IPS DF 6.9 (cell line): ENCODE measurements around the gene SACM1L.

ENCODE experiments used
- DNase-seq: peaks from one replicate; pipeline ENCODE4 v3.0.0-alpha.2; 2013; ENCODE audit warnings: low read depth, low spot score
- H3K27ac ChIP-seq: one replicate; pipeline ENCODE4 v1.5.1; 2013; ENCODE audit warnings: low read length, control low read depth
- H3K27me3 ChIP-seq: 2 replicates; pipeline ENCODE4 v1.6.1; 2013; ENCODE audit warnings: mild to moderate bottlenecking, low read length; ENCODE audit not compliant: control insufficient read depth, insufficient read depth
- H3K36me3 ChIP-seq: 2 replicates; pipeline ENCODE4 v1.6.1; 2013; ENCODE audit warnings: low read length; ENCODE audit not compliant: control insufficient read depth, insufficient read depth
- H3K4me1 ChIP-seq: 2 replicates; pipeline ENCODE4 v1.6.1; 2013; ENCODE audit warnings: low read length; ENCODE audit not compliant: control insufficient read depth, insufficient read depth
- H3K4me3 ChIP-seq: 2 replicates; pipeline ENCODE4 v1.5.1; 2013; ENCODE audit warnings: mild to moderate bottlenecking, low read length
- H3K9me3 ChIP-seq: 2 replicates; pipeline ENCODE4 v1.6.1; 2013; ENCODE audit warnings: low read length, inconsistent platforms; ENCODE audit not compliant: control insufficient read depth, insufficient read depth
- WGBS: extraction: QIAGEN DNeasy Blood & Tissue Kit; methylation state at CpG from one replicate; pipeline ENCODE4 v1.1.7; 2013; ENCODE audit warnings: mixed read lengths, missing lambda C conversion rate; ENCODE audit not compliant: insufficient read length, insufficient coverage; 5-methylcytosine and 5-hydroxymethylcytosine counted together

Gene SACM1L

DNA sequence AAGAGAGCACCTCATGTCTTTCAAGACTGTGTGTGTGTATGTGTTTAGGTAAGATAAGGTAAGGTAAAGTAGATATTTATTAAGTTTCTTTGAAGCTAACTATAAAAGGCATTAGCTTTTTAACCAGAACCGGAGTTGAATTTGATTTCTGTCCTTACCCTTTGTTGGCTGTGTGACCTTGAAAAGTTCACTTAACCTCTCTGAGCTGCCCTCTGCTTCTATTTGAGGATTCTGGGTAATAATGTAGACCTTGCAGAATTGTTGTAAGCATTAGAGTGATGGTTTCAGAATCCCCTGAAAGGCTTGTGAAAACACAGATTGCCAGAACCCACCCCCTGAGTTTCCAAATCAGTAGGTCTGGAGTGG is 21.6 kb upstream of the SACM1L start:
- H3K27ac ChIP-seq, result no peak overlapping the region
- peaks cover 5% of the 10 kb centered on the region for H3K36me3 ChIP-seq
- no peaks in the 10 kb centered on the region for H3K27me3 ChIP-seq
- H3K4me1 ChIP-seq, result 0 out of 2 replicates have a peak, but pooled peaks cover under 1% of the 10 kb centered on the region
- DNase-seq, result no peak
- no CpG with 5 or more reads among the region's 1 CpG for WGBS
- H3K4me3 ChIP-seq, result no peak overlapping the region
- no peaks in the 10 kb centered on the region for H3K9me3 ChIP-seq

DNA sequence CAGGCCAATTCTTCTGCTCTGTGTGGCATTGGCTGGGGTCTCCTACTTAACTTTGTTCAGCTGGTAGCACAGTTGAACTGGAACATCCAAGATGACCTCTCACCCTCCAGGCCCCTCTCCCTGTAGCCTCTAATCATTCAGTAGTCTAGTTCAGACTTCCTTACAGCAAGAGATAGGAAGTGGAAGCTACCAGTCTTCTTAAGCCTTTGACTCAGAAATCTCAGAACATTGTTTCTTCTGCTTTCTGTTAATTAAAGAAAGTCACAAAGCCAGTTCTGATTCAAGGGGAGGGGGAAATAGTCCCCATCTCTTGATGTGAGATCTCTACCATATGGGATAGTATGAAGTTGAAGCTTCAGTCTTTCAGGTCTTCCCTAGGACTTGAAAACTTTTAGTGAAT is 18.8 kb upstream of the SACM1L start:
- Histone ChIP-seq H3K9me3 (no peaks in the 10 kb centered on the region), H3K4me1 (peaks cover 2% of the 10 kb centered on the region; the same call in 1 of the 2 replicates), H3K36me3 (peaks cover 8% of the 10 kb centered on the region), H3K4me3 (no peak overlapping the region), H3K27me3 (no peaks in the 10 kb centered on the region), H3K27ac (no peak overlapping the region)
- DNase-seq, result no peak

DNA sequence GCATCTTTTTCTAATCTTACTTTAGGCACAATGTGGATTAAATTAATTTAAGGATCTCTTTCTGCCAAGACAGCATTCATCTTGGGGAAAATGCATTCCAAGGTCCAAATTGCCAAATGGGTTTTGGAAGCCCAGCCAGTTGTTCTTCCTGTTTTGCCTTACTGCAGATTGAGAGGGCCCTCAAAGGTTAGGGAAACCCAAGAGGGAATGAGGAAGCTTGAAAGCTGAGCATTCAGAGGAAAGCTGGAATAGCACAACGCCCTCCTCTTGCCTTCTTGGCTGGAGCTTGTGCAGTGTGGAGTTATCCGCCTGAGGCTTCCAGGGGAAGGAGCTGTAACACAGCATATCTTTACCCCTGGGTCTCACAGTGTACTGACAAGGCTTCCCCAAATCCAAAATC is 18.2 kb upstream of the SACM1L start:
- H3K36me3 ChIP-seq, result peaks cover 5% of the 10 kb centered on the region

DNA sequence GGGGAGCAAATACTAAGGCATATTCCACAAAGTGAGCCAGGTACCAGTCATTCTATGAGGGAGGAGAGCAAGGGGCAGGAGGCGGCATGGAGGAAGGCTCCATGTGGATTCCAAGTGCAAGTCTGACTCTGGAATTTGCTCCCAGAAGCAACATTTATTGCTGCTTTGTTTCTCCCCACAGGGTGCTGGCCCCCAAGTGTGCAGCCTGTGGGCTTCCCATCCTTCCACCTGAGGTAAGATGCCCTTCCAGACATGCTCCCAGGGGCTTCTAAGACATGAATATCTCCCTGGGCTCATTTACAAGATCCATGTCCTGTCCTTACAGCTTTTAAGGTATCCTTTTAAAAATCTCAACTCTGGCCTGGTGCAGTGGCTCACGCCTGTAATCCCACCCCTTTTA is 15.9 kb upstream of the SACM1L start:
- no peaks in the 10 kb centered on the region for H3K27me3 ChIP-seq
- peaks cover 7% of the 10 kb centered on the region; the same call in 1 of the 2 replicates for H3K4me1 ChIP-seq
- H3K27ac ChIP-seq, result no peak overlapping the region
- WGBS, result no CpG with 5 or more reads among the region's 2 CpGs
- no peaks in the 10 kb centered on the region for H3K9me3 ChIP-seq
- H3K36me3 ChIP-seq, result peaks cover 8% of the 10 kb centered on the region
- no peak overlapping the region for H3K4me3 ChIP-seq
- DNase-seq, result no peak

More for the DNA sequence above, 18.2 kb upstream of the SACM1L start:
- Histone ChIP-seq H3K9me3 (no peaks in the 10 kb centered on the region), H3K27me3 (no peaks in the 10 kb centered on the region), H3K27ac (no peak overlapping the region), H3K4me1 (peaks cover 2% of the 10 kb centered on the region; the same call in 1 of the 2 replicates), H3K4me3 (no peak overlapping the region)
- WGBS, result no CpG with 5 or more reads among the region's 2 CpGs
- DNase-seq, result no peak

DNA sequence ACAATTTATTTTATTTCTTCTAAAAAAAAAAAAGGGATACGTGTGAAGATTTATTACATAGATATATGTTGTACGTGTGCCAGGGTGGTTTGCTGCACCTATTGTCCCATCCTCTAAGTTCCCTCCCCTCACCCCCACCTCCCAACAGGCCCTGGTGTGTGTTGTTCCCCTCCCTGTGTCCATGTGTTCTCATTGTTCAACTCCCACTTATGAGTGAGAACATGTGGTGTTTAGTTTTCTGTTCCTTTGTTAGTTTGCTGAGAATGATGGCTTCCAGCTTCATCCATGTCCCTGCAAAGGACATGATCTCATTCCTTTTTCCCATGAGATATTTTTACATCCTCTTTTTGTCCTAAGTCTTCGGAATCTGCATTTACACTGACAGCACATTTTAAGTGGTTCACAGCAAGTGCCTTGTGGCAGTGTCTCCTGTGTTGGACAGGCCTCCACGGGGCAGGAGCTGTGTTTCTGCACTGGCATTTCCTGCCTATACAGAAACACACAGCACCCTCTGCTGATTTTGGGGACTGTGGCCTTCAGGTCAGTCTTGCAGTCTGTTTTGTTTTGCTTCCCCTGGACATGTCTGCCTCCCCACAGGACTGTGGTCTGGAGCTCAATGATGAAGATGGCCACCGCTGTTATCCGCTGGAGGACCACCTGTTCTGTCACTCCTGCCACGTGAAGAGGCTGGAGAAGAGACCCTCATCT is 12.7 kb upstream of the SACM1L start:
- no peak for DNase-seq
- no CpG with 5 or more reads among the region's 7 CpGs for WGBS
- H3K27me3 ChIP-seq, result no peaks in the 10 kb centered on the region
- H3K9me3 ChIP-seq, result no peaks in the 10 kb centered on the region
- H3K27ac ChIP-seq, result no peak overlapping the region
- peaks cover 9% of the 10 kb centered on the region; the same call in 1 of the 2 replicates for H3K36me3 ChIP-seq
- H3K4me3 ChIP-seq, result no peak overlapping the region
- peaks cover 9% of the 10 kb centered on the region; the same call in 1 of the 2 replicates for H3K4me1 ChIP-seq

DNA sequence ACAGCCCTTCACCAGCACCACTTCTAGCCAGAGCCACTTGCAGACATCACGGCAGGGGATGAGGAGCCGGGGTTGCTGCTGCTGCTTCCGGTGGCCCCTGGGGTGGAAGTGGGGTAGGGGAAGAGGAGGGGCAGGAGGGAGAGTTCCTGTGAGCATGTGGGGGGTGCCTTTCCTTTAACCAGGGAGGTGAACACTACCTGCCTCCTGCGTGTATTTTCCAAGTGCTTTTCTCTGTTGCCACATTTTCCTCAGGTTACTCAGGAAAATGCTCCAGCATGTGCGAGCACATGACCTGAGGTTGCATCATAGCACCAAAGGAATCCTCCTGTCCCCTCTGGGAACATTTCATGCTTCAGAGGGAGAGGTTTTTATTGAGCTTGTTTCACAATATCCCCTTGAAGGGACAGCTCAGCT is 12.2 kb upstream of the SACM1L start:
- Histone ChIP-seq H3K4me3 (no peak overlapping the region), H3K27ac (no peak overlapping the region), H3K36me3 (peaks cover 9% of the 10 kb centered on the region; the same call in 1 of the 2 replicates)

DNA sequence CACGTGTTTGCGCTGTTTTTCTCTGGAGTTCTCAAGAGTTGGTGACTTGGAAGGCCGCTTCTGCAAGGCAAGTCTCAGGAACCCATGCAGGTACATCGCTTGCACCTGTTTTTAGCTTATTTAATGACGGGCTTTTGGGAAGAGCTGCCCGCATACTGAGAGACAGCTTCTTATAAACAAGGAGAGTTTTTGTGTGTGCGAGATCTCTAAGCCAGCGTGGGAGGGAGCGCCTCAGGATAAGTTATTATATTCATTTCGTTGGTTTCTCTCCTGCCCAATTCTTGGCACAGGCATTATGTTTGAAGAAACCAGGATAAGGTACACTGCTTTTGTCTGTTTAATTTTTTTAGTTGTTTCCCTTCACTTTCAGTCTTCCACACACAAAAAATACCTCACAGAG is 11.4 kb upstream of the SACM1L start:
- no peak overlapping the region for H3K27ac ChIP-seq
- no peaks in the 10 kb centered on the region for H3K9me3 ChIP-seq
- peaks cover 11% of the 10 kb centered on the region; the same call in 1 of the 2 replicates for H3K36me3 ChIP-seq
- DNase-seq, result no peak
- H3K4me3 ChIP-seq, result no peak overlapping the region
- no CpG with 5 or more reads among the region's 10 CpGs for WGBS
- H3K27me3 ChIP-seq, result no peaks in the 10 kb centered on the region
- peaks cover 7% of the 10 kb centered on the region; the same call in 1 of the 2 replicates for H3K4me1 ChIP-seq

More for the DNA sequence above, 12.2 kb upstream of the SACM1L start:
- no peak for DNase-seq
- Histone ChIP-seq H3K9me3 (no peaks in the 10 kb centered on the region), H3K4me1 (peaks cover 9% of the 10 kb centered on the region; the same call in 1 of the 2 replicates), H3K27me3 (no peaks in the 10 kb centered on the region)
- no CpG with 5 or more reads among the region's 5 CpGs for WGBS

DNA sequence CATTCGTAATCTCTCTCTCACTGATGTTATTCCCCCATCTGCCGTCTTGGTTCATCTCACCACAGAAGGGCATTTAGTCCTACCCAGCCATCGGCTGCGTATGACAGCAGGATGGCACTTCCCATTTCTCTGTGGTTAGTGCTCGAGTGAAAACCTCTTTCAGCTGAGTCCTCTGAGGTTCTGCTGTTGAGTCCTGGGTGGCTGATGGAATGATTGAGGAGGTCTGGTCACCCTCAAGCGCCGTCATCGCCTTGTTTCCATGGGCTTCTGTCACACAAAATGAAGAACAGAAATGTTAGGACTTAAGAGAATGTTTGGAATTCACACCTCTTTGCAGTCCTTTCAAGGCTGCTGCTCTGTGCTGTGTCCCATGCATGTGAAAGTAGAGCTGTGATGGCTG is 9.4 kb upstream of the SACM1L start:
- H3K36me3 ChIP-seq, result peaks cover 9% of the 10 kb centered on the region; the same call in 1 of the 2 replicates
- no peak for DNase-seq
- H3K27me3 ChIP-seq, result no peaks in the 10 kb centered on the region
- no peak overlapping the region for H3K4me3 ChIP-seq
- no peak overlapping the region for H3K27ac ChIP-seq
- H3K4me1 ChIP-seq, result peaks cover 10% of the 10 kb centered on the region
- WGBS, result no CpG with 5 or more reads among the region's 8 CpGs
- no peaks in the 10 kb centered on the region for H3K9me3 ChIP-seq

DNA sequence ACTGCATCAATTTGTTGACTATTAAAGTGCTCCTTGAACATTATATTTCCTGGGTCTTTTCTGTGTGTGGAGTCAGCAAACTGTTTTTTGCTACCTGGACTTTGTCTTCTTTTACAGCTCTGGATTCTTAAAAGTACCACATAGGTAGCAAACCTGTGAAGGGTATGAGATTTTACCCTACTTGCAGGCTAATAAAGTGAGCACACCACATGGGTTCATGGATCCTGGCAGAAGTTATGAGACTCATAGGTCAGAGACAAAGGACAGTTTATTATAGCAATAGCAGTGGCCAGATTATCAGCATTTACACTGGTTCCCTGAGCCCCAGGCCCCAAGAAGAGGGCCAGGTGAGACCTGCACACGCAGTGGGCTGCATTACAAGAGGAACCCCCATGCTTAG is 8.0 kb upstream of the SACM1L start:
- H3K4me1 ChIP-seq, result peaks cover 12% of the 10 kb centered on the region
- no peak overlapping the region for H3K27ac ChIP-seq
- DNase-seq, result no peak
- peaks cover 9% of the 10 kb centered on the region; the same call in 1 of the 2 replicates for H3K36me3 ChIP-seq
- no peak overlapping the region for H3K4me3 ChIP-seq
- no CpG with 5 or more reads among the region's 1 CpG for WGBS
- H3K9me3 ChIP-seq, result no peaks in the 10 kb centered on the region
- no peaks in the 10 kb centered on the region for H3K27me3 ChIP-seq

DNA sequence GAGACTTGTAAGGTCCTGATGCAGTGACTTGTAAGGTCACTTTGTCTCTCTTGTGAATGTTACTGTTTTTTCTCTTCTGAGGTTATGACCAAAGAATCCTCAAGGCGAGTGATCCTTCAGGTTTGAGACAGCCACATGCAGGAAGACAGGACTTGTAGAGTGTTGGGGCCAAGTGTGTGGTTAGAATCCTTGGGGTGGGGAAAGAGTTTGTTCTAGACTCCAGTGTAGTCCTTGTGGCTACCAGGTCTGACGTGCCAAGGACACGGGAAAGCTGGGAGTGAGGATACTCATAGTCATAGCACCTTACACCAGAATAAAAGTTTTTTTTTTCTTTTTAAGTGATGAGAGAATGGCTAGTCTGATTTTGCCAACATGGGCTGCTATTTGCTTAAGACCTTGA is 7.3 kb upstream of the SACM1L start:
- no peaks in the 10 kb centered on the region for H3K27me3 ChIP-seq
- H3K4me3 ChIP-seq, result no peak overlapping the region
- no CpG with 5 or more reads among the region's 3 CpGs for WGBS
- H3K36me3 ChIP-seq, result peaks cover 9% of the 10 kb centered on the region; the same call in 1 of the 2 replicates
- no peak overlapping the region for H3K27ac ChIP-seq
- peaks cover 9% of the 10 kb centered on the region for H3K4me1 ChIP-seq
- no peaks in the 10 kb centered on the region for H3K9me3 ChIP-seq
- DNase-seq, result no peak

DNA sequence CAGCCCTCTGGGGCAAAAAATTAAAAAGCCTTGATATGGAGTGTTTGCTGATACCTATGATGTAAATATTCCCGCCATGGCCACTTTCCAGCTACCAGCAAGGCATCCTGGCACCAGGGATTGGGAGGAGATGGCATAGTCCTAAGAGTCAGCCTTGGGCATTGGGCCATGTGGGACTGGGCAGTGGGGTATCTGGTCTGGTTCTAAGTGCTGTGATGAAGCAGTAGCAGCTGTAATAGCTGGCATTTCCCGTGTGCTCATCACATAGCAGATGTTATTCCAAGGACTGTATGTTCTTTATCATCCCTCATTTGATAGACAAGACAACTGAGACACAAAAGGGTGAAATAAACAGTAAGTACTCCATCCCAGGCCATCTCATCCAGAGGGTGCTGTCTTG is 6.9 kb upstream of the SACM1L start:
- Histone ChIP-seq H3K4me1 (peaks cover 7% of the 10 kb centered on the region), H3K27me3 (no peaks in the 10 kb centered on the region), H3K27ac (no peak overlapping the region), H3K36me3 (peaks cover 9% of the 10 kb centered on the region; the same call in 1 of the 2 replicates), H3K9me3 (no peaks in the 10 kb centered on the region), H3K4me3 (no peak overlapping the region; the same call in 1 of the 2 replicates)
- WGBS, result no CpG with 5 or more reads among the region's 2 CpGs
- no peak for DNase-seq
